H9 (cell line): ENCODE data around the gene TACC2. TPM values are rescaled to one million over a fixed set of nuclear protein-coding genes. Genes with fewer than 3 reads are reported as not detected.

Experiments used
- DNase-seq: peaks from one replicate; pipeline ENCODE4 v3.0.0-alpha.2; 2017
- H2AFZ ChIP-seq: one replicate; pipeline ENCODE4 v1.6.1; 2013; ENCODE audit warnings: mild to moderate bottlenecking, low read length, control low read depth, moderate library complexity
- H2AK5ac ChIP-seq: 2 replicates; pipeline ENCODE4 v1.6.1; 2013; ENCODE audit warnings: low read length, control low read depth, mixed read lengths; ENCODE audit not compliant: insufficient read length
- H2BK120ac ChIP-seq: one replicate; pipeline ENCODE4 v1.6.1; 2013; ENCODE audit warnings: low read depth, mild to moderate bottlenecking, low read length, control low read depth, inconsistent platforms; ENCODE audit not compliant: poor library complexity, severe bottlenecking
- H2BK12ac ChIP-seq: 2 replicates; pipeline ENCODE4 v1.6.1; 2013; ENCODE audit warnings: low read length, control low read depth, mixed read lengths, low read depth; ENCODE audit not compliant: insufficient read length
- H2BK15ac ChIP-seq: 2 replicates; pipeline ENCODE4 v1.6.1; 2013; ENCODE audit warnings: low read depth, low read length, control low read depth
- H2BK20ac ChIP-seq: one replicate; pipeline ENCODE4 v1.6.1; 2013; ENCODE audit warnings: low read depth, mild to moderate bottlenecking, low read length, control low read depth, inconsistent platforms; ENCODE audit not compliant: poor library complexity, severe bottlenecking
- H2BK5ac ChIP-seq: 2 replicates; pipeline ENCODE4 v1.6.1; 2013; ENCODE audit warnings: low read length, control low read depth, mixed read lengths; ENCODE audit not compliant: insufficient read length
- H3K14ac ChIP-seq: 2 replicates; pipeline ENCODE4 v1.6.1; 2013; ENCODE audit warnings: low read length, control low read depth; ENCODE audit not compliant: insufficient read depth
- H3K18ac ChIP-seq: 2 replicates; pipeline ENCODE4 v1.6.1; 2013; ENCODE audit warnings: low read depth, mild to moderate bottlenecking, mixed read lengths, low read length, control low read depth; ENCODE audit not compliant: insufficient read length
- H3K23ac ChIP-seq: 2 replicates; pipeline ENCODE4 v1.6.1; 2013; ENCODE audit warnings: low read length, control low read depth, mixed read lengths, low read depth; ENCODE audit not compliant: insufficient read length
- H3K23me2 ChIP-seq: 2 replicates; pipeline ENCODE4 v1.6.1; 2013; ENCODE audit warnings: low read depth, mild to moderate bottlenecking, mixed read lengths, low read length, control low read depth; ENCODE audit not compliant: insufficient read length, poor library complexity, severe bottlenecking
- H3K27ac ChIP-seq: 2 replicates; pipeline ENCODE4 v1.5.1; 2013; ENCODE audit warnings: low read length, control low read depth, mixed read lengths, low read depth; ENCODE audit not compliant: insufficient read length
- H3K27me3 ChIP-seq: 2 replicates; pipeline ENCODE4 v1.6.1; 2013; ENCODE audit warnings: low read length, control low read depth, inconsistent platforms; ENCODE audit not compliant: insufficient read depth
- H3K4ac ChIP-seq: 2 replicates; pipeline ENCODE4 v1.6.1; 2013; ENCODE audit warnings: low read depth, mild to moderate bottlenecking, control low read depth, inconsistent platforms, low read length, moderate library complexity
- H3K4me1 ChIP-seq: 2 replicates; pipeline ENCODE4 v1.6.1; 2013; ENCODE audit warnings: low read length, control low read depth, inconsistent platforms; ENCODE audit not compliant: insufficient read depth
- H3K4me2 ChIP-seq: 2 replicates; pipeline ENCODE4 v1.6.1; 2013; ENCODE audit warnings: low read length, control low read depth, mixed read lengths; ENCODE audit not compliant: insufficient read length, insufficient read depth
- H3K56ac ChIP-seq: 2 replicates; pipeline ENCODE4 v1.6.1; 2013; ENCODE audit warnings: low read depth, mild to moderate bottlenecking, mixed read lengths, low read length, control low read depth; ENCODE audit not compliant: insufficient read length
- H3K79me1 ChIP-seq: 2 replicates; pipeline ENCODE4 v1.6.1; 2013; ENCODE audit warnings: low read depth, mild to moderate bottlenecking, moderate library complexity, low read length, control low read depth, inconsistent platforms; ENCODE audit not compliant: insufficient read depth, poor library complexity, severe bottlenecking
- H3K79me2 ChIP-seq: 2 replicates; pipeline ENCODE4 v1.6.1; 2013; ENCODE audit warnings: low read length, control low read depth, inconsistent platforms; ENCODE audit not compliant: insufficient read depth
- H3K9ac ChIP-seq: 2 replicates; pipeline ENCODE4 v1.6.1; 2013; ENCODE audit warnings: low read length, control low read depth, mixed read lengths; ENCODE audit not compliant: insufficient read length; ENCODE audit errors: extremely low read depth
- H3K9me3 ChIP-seq: one replicate; pipeline ENCODE4 v1.6.1; 2013; ENCODE audit warnings: low read depth, low read length, inconsistent platforms; ENCODE audit not compliant: control insufficient read depth
- H3T11ph ChIP-seq: one replicate; pipeline ENCODE4 v1.6.1; 2013; ENCODE audit warnings: mild to moderate bottlenecking, low read length, control low read depth, inconsistent platforms
- H4K20me1 ChIP-seq: one replicate; pipeline ENCODE4 v1.6.1; 2013; ENCODE audit not compliant: control insufficient read depth, insufficient read length, insufficient read depth
- H4K5ac ChIP-seq: 2 replicates; pipeline ENCODE4 v1.6.1; 2013; ENCODE audit warnings: low read depth, mild to moderate bottlenecking, mixed read lengths, low read length, control low read depth; ENCODE audit not compliant: insufficient read length
- H4K8ac ChIP-seq: replicated peaks from 2 replicates; pipeline ENCODE4 v1.6.1; 2013; ENCODE audit warnings: low read length, control low read depth, mixed read lengths, low read depth; ENCODE audit not compliant: insufficient read length
- H4K91ac ChIP-seq: 2 replicates; pipeline ENCODE4 v1.6.1; 2013; ENCODE audit warnings: low read depth, mild to moderate bottlenecking, moderate library complexity, mixed read lengths, low read length, control low read depth; ENCODE audit not compliant: insufficient read length
- H3K27ac Mint-ChIP-seq, 3 experiments: 2 replicates in 2 of 3; 3 replicates in 1 of 3; pipeline ENCODE4 v1.8.0; 2020 to 2021; ENCODE audit warnings: mixed read lengths in 3 of 3, mild to moderate bottlenecking in 1 of 3, moderate library complexity in 1 of 3
- H3K27me3 Mint-ChIP-seq: 2 replicates; pipeline ENCODE4 v1.8.0; 2021; ENCODE audit warnings: low read depth, mild to moderate bottlenecking, moderate library complexity, mixed read lengths
- H3K36me3 Mint-ChIP-seq, 3 experiments: 2 replicates in 2 of 3; 3 replicates in 1 of 3; pipeline ENCODE4 v1.8.0; 2020 to 2021; ENCODE audit warnings: low read depth in 3 of 3, mixed read lengths in 3 of 3; ENCODE audit not compliant: insufficient read depth in 1 of 3
- H3K4me1 Mint-ChIP-seq, 2 experiments: 2 replicates each; pipeline ENCODE4 v1.8.0; 2020; ENCODE audit warnings: mixed read lengths in 2 of 2
- H3K4me3 Mint-ChIP-seq, 2 experiments: 2 replicates in 1 of 2; 3 replicates in 1 of 2; pipeline ENCODE4 v1.8.0; 2020 to 2021; ENCODE audit warnings: mild to moderate bottlenecking in 2 of 2, mixed read lengths in 2 of 2, moderate library complexity in 1 of 2
- H3K9me3 Mint-ChIP-seq, 2 experiments: 2 replicates in 1 of 2; 3 replicates in 1 of 2; pipeline ENCODE4 v1.8.0; 2020; ENCODE audit warnings: mild to moderate bottlenecking in 2 of 2, mixed read lengths in 2 of 2, moderate library complexity in 1 of 2
- CTCF ChIP-seq: fragments of 200-600 bp; sonication (generic); conservative IDR thresholded peaks from 3 replicates; pipeline ENCODE4 v1.8.0; 2021; ENCODE audit warnings: antibody characterized with exemption, mild to moderate bottlenecking
- WGBS: extraction: QIAGEN DNeasy Blood & Tissue Kit; methylation state at CpG from one replicate; pipeline ENCODE4 v1.1.7; 2013; ENCODE audit warnings: missing lambda C conversion rate, low lambda C conversion rate, mixed read lengths; ENCODE audit not compliant: insufficient read length; ENCODE audit errors: extremely low coverage; 5-methylcytosine and 5-hydroxymethylcytosine counted together
- total RNA-seq: library from RNA; stranded (reverse); gene quantifications from 2 replicates; pipeline ENCODE4 v1.2.1, GENCODE V29; 2021

TACC2 gene
- total RNA-seq, 1 experiment from 2014 or later: 58.1 TPM

- H3K4me1 Mint-ChIP-seq: peaks cover 45 to 59% of the 10 kb centered on the region in 2 experiments
- Histone ChIP-seq H3K27me3 (no peaks in the 10 kb centered on the region), H3K9ac (no peak overlapping the region), H2BK15ac (no peak overlapping the region), H2BK120ac (no peak overlapping the region), H4K20me1 (no peaks in the 10 kb centered on the region), H3K9me3 (no peaks in the 10 kb centered on the region), H3K79me2 (peaks cover 2% of the 10 kb centered on the region; the same call in 1 of the 2 replicates), H2AFZ (no peak overlapping the region), H3K4me1 (no peaks in the 10 kb centered on the region; the same call in 1 of the 2 replicates), H3K4ac (no peak overlapping the region), H4K8ac (no peak overlapping the region), H2BK12ac (no peak overlapping the region), H3K14ac (no peak overlapping the region), H4K5ac (no peak overlapping the region), H3K79me1 (no peaks in the 10 kb centered on the region), H3T11ph (no peak overlapping the region), H3K27ac (no peak overlapping the region), H2AK5ac (no peak overlapping the region), H4K91ac (no peak overlapping the region), H3K23ac (no peak overlapping the region), H2BK20ac (no peak overlapping the region), H3K23me2 (no peaks in the 10 kb centered on the region), H3K4me2 (no peak overlapping the region), H2BK5ac (no peak overlapping the region), H3K18ac (no peak overlapping the region), H3K56ac (no peak overlapping the region)
- peaks cover 0 to 4% of the 10 kb centered on the region in 2 experiments; a peak in 1 of 5 replicates for H3K9me3 Mint-ChIP-seq
- no peaks in the 10 kb centered on the region; the same call in 1 of the 2 replicates for H3K27me3 Mint-ChIP-seq
- TF ChIP-seq CTCF: no peak
- peaks cover under 1 to 25% (median 7%) of the 10 kb centered on the region in 3 experiments; a peak in 6 of 7 replicates for H3K36me3 Mint-ChIP-seq
- H3K4me3 Mint-ChIP-seq: no peak overlapping the region
- no peak overlapping the region; a peak in 1 of 7 replicates for H3K27ac Mint-ChIP-seq
- no peak for DNase-seq
- WGBS: no CpG with 5 or more reads among the region's 5 CpGs
These were observed 139.4 kb downstream of the TACC2 start for GRCh38 chr10:122128357-122128756.
